IPS DF 4.7 (cell line): ENCODE measurements around the gene ANKS1A.

ENCODE experiments used
- DNase-seq: peaks from one replicate; pipeline ENCODE4 v3.0.0-alpha.2; 2013; ENCODE audit warnings: low spot score; ENCODE audit errors: extremely low read depth

Gene ANKS1A

GRCh38 chr6:35067234-35067633, 178.2 kb downstream of the ANKS1A start:
- DNase-seq, result no peak

- DNase-seq, result no peak
Observed at GRCh38 chr6:35068206-35068605, 179.2 kb downstream of the ANKS1A start.

- DNase-seq, result no peak
Observed at GRCh38 chr6:35068644-35069043, 179.6 kb downstream of the ANKS1A start.

DNA sequence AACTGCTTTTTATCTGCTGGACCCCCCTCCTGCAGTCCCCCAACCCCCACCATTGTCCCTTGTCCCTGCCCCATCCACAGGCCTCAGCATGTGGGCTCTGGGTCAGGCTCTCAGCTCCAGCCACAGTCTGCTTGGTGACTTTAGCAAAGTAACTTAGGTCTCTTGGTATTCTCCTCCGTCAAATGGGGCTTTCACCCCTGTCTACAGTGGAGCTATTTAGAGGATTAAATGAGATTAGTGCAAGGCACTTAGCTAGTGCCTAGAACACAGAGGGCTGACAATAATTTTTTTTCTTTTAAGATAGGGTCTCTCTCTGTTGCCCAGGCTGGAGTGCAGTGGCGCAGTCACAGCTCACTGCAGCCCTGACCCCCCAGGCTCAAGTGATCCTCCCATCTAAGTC, 180.2 kb downstream of the ANKS1A start:
- no peak for DNase-seq

- DNase-seq, result no peak
Observed at GRCh38 chr6:35070111-35070510, 181.1 kb downstream of the ANKS1A start.

DNA sequence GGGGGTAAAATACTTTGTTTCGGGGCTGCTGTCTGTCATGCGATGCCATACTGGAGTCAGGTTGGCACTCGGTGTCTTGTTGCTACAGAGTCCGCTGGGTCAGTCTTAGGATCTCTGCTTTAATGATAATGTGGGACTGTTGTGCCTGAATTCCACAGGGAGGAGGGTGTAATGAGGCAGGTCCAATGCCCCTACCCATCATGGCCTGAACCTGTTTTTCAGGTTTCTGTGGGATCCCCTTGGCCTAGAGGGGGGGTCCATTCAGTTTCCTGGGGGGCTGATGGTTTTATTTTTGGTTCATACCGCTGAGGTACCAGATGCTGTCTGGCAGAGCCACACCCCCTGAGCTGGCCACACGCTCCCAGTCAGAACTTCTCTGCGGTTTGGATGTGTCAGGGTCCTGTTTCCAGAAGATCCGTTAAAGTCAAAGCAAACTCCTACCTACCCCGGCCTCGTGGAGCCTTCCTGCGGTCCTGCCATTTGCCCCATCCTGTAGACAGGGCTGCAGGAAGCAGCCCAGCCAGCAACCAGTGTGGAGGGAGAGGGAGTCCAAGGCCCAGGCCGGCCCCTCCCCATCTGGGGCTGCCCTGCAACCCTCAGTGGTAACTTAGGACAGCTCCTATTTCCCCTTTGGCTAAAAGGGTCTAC, 182.4 kb downstream of the ANKS1A start:
- no peak for DNase-seq

DNA sequence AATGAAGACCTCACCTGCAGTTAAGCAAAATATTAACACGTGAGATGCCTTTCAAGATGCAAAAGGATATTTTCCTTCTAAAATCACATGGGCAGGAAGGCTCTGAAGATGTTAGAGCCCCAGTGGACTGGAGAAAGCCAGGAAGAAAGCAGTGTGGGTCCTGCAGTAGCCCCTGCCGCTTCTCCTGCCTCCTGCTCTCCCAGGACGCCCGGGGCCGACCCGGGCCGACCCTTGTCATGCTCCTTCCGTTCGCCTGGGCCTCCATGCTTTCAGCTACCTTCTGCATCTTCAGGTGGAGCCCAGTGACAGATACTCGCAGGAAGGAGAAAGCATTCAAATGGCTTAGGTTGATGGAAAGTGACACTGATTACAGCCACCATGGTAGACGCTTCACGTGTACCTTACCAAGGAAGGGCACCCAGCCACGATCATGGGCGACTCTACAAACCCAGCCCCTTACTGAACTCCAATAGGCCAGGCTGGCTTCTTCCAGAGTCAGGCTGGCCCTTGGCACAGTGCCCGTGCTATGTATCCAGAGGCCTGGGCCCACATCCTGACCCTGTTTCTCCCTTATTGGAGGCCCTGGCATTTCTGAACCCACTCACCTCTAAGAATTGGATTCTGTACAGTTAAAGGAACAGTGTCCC, 183.1 kb downstream of the ANKS1A start:
- no peak for DNase-seq

- no peak for DNase-seq
Observed at GRCh38 chr6:35072698-35073055, 183.6 kb downstream of the ANKS1A start.

- DNase-seq, result no peak
Observed at GRCh38 chr6:35073211-35073610, 184.2 kb downstream of the ANKS1A start.

- DNase-seq, result no peak
Observed at GRCh38 chr6:35073766-35074471, 184.9 kb downstream of the ANKS1A start.

- DNase-seq, result no peak
Observed at GRCh38 chr6:35076997-35077712, 188.1 kb downstream of the ANKS1A start.

DNA sequence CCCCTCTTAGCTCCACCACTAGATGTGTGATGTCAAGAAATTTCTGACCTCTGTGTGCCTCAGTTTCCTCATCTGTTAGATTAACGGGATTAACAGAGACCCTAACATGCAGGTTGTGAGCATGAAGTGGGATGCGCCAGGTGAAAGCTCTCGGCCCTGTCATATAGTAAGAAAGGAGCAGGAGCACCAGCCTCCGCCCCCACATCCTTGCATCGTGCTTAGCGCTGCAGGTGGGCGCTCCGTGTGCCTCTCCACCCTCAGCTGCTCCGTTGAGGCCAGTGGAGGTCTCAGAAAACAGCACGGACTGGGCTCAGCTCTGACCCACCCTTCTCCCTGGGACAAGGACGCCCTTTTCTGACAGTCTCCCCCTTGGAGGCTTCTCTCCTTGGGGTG, 188.7 kb downstream of the ANKS1A start:
- DNase-seq, result no peak

- no peak for DNase-seq
Observed at GRCh38 chr6:35078226-35078850, 189.3 kb downstream of the ANKS1A start.

- DNase-seq, result no peak
Observed at GRCh38 chr6:35078896-35079295, 189.8 kb downstream of the ANKS1A start.

DNA sequence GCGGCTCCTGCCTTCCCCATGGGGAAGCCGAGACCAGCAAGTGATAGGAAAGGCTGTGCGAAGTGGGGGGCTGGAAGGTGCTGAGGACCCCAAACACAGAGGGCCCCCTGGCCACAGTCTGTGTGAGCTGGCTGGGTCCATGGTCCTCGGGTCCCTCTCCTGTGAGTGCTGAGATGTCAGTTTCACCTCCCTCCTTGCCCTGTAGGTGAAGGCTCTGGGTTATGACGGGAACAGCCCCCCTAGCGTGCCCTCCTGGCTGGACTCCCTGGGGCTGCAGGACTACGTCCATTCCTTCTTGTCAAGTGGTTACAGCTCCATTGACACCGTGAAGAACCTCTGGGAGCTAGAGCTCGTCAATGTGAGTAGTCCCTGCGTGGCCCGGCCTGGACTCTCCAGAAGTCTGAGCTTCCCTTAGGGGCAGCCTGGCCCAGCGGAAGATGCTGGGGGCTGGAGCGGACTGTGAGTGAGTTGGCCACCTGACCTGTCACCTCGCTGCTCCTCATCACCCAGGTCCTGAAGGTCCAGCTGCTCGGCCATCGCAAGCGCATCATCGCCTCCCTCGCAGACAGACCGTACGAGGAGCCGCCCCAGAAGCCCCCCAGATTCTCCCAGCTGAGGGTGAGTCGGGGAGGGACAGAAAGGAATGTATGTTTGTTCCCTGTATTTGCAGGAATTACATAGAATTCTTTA, 190.4 kb downstream of the ANKS1A start:
- DNase-seq, result no peak

GRCh38 chr6:35080016-35080680, 191.1 kb downstream of the ANKS1A start:
- DNase-seq, result no peak

GRCh38 chr6:35080821-35081425, 191.9 kb downstream of the ANKS1A start:
- no peak for DNase-seq

GRCh38 chr6:35081426-35081851, 192.4 kb downstream of the ANKS1A start:
- DNase-seq, result no peak

- no peak for DNase-seq
Observed at GRCh38 chr6:35082046-35082732, 193.1 kb downstream of the ANKS1A start.
